T-helper 2 cell (primary cell): ENCODE data around the gene NOSIP.

Experiments used
- DNase-seq, 5 experiments: peaks; one replicate each; pipeline versions ENCODE4 v3.0.0 to v3.0.0-alpha.2; 2012 to 2022

Gene NOSIP

GRCh38 chr19:49546825-49547565 is 33.4 kb downstream of the NOSIP start:
- DNase-seq = peak in 3 of 5 experiments; percentile 42 to 80 (median 63)

GRCh38 chr19:49544154-49544553 is 36.2 kb downstream of the NOSIP start:
- no peak for DNase-seq

DNA sequence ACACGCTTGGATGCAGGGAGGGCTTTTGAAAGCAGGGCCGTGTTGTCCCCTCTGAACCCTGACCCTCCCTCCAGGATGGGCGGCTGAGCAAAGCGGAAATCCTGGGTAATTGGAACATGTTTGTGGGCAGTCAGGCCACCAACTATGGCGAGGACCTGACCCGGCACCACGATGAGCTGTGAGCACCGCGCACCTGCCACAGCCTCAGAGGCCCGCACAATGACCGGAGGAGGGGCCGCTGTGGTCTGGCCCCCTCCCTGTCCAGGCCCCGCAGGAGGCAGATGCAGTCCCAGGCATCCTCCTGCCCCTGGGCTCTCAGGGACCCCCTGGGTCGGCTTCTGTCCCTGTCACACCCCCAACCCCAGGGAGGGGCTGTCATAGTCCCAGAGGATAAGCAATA is 37.3 kb downstream of the NOSIP start:
- no peak for DNase-seq

DNA sequence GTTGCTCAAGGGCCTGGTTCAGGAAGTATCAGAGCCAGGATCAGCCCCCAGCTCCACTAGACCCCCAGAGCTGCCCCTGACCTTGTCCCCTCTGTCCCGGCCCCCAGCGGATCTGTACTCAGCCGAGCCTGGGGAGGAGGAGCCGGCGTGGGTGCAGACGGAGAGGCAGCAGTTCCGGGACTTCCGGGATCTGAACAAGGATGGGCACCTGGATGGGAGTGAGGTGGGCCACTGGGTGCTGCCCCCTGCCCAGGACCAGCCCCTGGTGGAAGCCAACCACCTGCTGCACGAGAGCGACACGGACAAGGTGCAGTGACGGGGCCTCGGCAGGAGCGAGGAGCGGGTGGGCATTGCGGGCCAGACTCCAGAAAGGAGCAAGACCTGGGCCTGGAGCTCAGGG is 37.9 kb downstream of the NOSIP start:
- no peak for DNase-seq

- DNase-seq = no peak
Observed at GRCh38 chr19:49541914-49542313, 38.4 kb downstream of the NOSIP start.

- no peak for DNase-seq
Observed at GRCh38 chr19:49539192-49539952, 41.0 kb downstream of the NOSIP start.

GRCh38 chr19:49538643-49539042 is 41.7 kb downstream of the NOSIP start:
- no peak for DNase-seq

DNA sequence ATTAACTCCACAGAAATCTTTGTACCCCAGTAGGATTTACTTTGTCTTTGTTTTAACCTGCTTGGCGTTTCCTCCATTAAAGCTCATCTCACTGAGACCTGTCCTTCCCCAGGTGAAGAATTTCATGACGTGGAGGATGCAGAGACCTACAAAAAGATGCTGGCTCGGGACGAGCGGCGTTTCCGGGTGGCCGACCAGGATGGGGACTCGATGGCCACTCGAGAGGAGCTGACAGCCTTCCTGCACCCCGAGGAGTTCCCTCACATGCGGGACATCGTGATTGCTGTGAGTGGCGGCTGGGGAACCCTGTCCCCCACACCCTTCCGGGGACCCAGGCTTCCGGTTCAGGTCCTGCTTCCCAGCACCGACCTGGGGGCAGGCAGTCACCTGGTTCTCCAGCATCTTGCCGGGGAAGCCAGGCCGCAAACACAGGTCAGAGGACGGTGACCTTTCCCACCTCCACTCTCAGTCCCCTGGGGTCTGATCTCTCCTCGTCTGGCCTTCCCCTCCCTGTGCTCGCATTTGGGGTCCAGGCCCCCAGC is 43.4 kb downstream of the NOSIP start:
- no peak for DNase-seq

- no peak for DNase-seq
Observed at GRCh38 chr19:49534632-49535385, 45.5 kb downstream of the NOSIP start.

- peak; percentile 70 to 85 (median 79) for DNase-seq
Observed at GRCh38 chr19:49533551-49534488, 46.5 kb downstream of the NOSIP start.

GRCh38 chr19:49530708-49531107 is 49.6 kb downstream of the NOSIP start:
- no peak for DNase-seq

DNA sequence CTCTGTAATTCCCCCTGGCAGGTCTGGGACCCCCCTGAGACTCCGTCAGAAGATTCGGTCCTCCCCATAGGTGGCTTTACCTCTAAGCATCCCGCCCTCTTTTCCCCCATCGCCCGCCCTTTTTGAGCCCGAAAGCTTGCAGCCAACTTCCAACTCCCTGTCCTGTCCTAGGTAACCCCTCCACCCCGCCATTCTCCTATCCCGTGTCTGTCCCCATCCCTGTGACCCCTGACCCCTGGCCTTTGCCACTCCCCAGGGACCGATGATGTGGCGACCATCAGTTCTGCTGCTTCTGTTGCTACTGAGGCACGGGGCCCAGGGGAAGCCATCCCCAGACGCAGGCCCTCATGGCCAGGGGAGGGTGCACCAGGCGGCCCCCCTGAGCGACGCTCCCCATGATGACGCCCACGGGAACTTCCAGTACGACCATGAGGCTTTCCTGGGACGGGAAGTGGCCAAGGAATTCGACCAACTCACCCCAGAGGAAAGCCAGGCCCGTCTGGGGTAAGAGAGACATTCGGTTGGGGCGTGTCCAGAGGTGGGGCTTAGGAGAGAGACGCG is 52.1 kb downstream of the NOSIP start:
- no peak for DNase-seq

- DNase-seq = no peak
Observed at GRCh38 chr19:49524812-49525455, 55.4 kb downstream of the NOSIP start.

DNA sequence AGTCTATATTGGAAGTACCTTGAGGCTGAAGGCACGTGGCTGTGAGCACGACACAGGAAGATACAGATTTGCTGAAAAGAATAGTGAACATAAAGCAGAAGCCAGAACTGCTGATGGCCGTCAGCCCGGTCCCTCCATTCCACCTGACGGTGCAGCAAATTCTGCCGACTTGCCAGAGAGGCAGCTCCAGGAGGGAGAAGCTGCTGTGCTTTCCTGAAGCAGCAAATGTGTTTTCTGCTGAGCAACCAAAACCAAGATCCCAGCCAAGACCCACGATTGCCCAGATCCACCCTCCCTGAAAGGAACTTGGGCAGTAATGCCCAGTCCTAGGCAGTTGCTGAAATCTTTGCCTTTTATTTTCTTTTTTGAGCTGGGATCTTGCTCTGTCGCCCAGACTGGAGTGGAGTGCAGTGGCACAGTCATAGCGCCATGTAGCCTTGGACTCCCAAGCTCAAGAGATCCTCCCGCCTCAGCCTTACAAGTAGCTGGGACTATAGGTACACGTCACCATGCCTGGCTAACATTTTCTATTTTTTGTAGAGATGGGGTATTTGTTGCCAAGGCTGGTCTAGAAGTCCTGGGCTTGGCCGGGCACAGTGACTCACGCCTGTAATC is 59.5 kb downstream of the NOSIP start:
- DNase-seq = no peak

- DNase-seq = no peak
Observed at GRCh38 chr19:49518033-49518432, 62.3 kb downstream of the NOSIP start.

DNA sequence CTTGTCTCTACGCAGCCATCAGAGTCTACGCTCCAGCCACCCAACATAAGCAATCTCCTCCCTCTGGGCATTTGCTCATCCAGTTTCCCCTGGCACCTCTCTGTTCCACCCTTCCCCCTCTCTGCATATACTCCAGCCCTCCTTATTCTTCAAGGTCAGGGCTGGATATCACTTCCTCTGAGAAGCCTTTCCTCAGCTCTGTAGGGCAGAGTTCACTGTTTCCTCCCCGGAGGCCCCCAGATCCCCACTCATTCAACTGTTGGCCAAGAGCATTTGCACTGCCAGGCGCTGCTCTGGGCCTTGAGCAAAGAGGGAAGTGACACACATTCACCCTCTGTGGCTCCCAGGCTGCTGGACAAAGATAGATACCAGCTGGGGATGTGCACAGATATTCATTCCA is 64.6 kb downstream of the NOSIP start:
- DNase-seq = no peak

DNA sequence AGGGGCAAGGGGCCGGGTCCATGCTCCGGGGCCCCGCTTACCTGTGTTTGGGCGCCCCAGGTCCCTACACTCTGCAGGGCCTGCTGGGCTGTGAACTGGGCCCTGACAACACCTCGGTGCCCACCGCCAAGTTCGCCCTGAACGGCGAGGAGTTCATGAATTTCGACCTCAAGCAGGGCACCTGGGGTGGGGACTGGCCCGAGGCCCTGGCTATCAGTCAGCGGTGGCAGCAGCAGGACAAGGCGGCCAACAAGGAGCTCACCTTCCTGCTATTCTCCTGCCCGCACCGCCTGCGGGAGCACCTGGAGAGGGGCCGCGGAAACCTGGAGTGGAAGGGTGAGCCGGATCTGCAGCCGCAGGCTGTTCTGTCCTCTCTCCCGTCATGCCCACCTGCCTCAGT is 66.2 kb downstream of the NOSIP start:
- no peak for DNase-seq

- DNase-seq = no peak
Observed at GRCh38 chr19:49513746-49514118, 66.6 kb downstream of the NOSIP start.

DNA sequence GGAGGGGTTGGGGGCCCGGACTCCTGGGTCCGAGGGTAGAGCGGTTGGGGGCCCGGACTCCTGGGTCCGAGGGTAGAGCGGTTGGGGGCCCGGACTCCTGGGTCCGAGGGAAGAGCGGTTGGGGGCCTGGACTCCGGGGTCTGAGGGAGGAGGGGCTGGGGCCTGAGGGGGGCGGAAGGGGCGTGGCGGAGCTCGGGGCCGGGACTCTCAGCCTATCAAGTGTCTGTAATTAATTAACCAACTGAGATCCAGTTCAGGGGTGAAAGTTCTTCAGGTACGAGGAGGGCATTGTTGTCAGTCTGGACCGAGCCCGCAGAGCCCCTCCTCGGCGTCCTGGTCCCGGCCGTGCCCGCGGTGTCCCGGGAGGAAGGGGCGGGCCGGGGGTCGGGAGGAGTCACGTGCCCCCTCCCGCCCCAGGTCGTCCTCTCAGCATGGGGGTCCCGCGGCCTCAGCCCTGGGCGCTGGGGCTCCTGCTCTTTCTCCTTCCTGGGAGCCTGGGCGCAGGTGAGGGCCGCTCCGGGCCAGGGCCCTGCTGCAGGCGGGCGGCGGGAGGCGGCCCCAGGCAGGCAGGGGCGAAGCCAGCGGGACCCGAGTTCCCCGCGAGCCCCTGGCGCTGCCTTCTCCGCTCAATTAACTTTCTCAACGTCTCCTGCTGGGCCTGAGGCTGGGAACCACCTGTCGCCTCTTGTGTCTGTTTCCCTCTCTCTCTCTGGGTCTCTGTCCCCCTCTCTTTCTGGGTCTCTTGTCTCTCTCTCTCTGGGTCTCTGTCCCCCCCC is 67.2 kb downstream of the NOSIP start:
- DNase-seq = peak in 1 of 5 experiments; percentile 40
